Activated naive CD4-positive, alpha-beta T cell (primary cell): ENCODE results near the gene NPPB.

Experiments
- DNase-seq, 4 experiments: peaks; one replicate each; lab custom pipeline; 2025; lab: John Stamatoyannopoulos, UW

The NPPB gene

DNA sequence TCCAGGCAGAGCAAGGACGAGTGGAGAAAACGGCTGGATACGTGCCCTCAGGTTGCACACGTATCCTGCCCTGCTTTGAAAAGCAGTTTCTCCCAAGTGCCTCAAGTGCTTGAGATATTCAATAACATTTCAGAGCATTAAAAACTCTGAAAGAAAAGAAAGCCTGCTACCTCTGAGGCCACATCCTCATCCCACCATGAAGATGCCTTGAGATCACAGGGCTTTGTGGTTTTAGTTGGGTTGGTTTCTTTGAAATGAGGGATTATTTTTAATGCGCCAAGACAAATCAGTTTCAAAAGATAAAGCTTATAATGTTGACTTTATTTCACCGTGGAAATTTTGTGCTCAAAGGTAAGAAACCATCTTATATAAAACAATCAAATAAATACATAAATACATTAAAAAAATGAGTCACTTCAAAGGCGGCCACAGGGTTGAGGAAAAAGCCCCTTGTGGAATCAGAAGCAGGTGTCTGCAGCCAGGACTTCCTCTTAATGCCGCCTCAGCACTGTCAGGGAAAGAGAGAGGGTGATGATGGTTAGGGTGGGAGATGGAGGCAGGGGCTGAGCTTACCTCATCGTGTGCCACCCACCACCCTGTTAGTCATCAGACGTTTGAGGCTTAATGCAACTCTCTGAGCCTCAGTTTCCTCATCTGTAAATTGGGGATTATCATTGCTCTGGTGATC, 1.4 kb downstream of the NPPB start:
- no peak for DNase-seq

DNA sequence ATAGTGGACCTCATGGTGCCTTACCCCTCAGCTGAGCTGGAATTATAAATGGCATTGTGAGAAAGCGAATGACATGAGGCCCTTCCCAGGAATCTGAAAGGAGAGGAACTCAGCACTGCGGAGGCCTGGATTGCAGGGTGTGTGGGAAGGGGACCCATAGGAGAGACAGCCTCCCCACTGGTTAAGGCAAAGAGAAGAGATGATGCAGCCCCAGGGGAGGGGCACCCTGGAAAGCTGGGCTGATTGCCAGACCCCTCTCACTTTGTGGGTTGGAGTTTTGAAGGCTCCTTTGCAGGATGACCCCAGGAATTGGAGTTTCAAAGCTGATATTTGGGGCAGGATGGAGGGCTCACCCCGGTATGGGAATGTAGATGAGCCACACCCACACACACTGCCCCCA, 2.0 kb downstream of the NPPB start:
- DNase-seq, result no peak

DNA sequence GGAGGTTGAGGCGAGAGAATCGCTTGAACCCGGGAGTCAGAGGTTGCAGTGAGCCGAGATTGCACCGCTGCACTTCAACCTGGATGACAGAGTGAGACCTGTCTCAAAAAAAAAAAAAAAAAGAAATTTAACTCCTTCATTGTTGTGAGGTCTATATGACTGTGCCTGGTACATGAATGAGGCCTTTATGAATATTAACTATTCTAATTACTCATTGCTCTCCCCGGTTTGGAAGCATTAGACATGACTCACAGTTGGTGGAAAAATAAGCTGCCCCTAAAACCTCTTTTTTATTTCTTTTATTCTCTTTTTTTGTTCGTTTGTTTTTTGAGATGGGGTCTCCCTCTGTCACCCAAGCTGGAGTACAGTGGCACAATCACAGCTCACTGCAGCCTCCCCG, 3.3 kb downstream of the NPPB start:
- DNase-seq, result no peak

DNA sequence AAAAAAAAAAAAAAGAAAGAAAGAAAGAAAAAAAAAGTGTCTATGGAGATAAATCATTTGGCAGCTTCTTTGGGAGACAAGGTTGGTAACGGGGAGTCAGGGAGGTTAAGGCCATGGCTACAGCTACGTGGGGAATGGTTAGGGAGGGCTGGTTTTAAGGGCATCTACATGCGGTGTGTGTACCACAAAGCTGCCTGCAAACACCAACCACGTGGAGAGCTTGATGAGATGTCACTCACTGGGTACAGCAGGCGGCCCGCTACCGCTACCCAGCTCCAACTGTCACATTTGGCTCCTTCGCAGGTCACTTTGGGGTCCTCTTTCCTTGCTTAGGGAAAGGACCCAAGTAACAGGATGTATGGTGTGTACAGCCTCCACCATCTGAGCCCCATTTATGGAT, 4.2 kb downstream of the NPPB start:
- no peak for DNase-seq

DNA sequence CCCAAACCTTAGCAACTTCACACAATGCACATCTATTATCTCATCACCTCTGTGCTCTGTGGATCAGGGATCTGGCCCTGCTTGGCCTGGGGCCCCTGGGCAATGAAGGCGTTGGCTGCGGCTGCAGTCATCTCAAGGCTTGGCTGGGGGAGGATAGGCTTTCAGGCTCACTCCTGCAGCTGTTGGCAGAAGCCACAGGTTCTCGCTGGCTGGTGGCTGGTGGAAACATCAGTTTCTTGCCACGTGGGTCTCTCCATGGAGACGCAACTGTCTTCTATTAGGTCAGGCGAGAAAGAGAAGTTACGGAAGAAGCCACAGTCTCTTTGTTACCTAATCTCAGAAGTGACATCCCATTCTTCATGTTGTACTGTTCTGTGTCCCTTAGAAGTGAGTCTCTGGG, 7.6 kb downstream of the NPPB start:
- DNase-seq, result no peak

DNA sequence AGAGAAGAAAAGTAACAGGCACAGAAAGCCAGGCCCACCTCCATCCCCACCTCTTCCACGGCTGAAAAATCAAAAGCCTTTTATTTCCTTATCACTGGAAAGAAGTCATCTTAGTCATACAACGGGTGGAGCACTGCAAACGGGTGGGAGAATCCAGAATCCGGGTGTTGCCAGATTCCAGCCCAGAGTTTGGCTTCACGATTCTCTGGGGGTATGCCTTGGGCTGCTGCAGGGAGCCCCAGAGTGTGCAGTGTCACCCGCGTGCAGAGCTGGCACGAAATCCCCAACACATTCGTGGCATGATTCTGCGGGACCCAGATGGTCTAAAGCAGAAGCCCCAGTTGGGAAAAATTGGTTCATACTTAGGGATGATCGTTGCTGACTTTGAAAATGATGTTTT, 8.6 kb downstream of the NPPB start:
- no peak for DNase-seq

DNA sequence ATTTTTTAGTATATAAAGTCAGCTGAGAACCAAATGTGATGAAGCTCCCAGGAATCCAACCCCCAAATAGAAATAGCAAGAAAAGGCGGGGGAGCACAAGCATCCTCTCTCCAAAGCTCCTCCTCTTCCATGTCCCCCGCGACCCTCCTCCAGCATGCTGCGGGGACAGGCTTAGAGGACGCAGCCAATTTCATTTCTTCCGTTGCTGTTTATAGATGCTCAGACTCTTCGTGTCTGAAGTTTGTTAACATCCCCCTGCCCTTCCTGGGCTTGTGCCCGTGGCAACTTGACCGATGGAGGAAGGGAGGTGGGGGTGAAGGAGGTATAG, 10.4 kb downstream of the NPPB start:
- DNase-seq, result no peak

DNA sequence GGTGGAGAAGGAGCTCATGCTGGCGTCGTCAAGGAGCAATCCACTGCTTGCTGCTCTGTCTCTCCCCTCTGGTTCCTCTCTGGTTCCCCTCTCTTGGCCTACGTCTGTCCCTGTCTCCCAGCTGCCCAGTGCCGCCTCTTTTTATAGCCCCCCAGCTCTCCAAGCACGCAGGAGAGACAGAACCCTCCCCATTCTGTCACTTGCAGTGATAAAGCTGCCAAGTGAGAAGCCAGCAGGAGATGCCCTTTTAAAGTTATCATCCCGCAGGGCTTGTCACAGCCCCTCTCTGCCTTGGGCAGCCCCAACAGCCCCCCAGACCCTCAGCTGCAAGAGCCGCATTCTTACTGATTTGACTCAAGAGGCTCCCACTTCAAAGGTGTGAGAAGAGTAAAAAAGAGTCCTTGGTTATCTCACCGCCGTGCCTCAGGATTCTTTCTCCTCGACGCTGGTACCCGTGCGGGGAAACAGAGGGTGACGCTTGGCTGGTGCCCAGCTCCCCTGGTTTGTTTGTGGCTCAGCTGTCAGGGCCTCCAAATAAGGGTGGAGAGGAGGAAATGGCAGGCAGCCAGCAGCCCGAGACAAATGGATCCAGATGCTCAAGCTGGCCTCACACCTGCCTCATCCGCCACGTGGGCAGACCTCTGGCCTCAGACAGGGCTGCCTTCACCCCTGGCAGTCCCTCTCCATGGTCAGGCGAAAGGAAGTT, 10.9 kb downstream of the NPPB start, which contains the start of gene NPPA:
TSS of gene NPPA (minus strand) at position 117 of the 706 bp plus-strand sequence. CDS start at position 18, 99 bp downstream.
- DNase-seq, result no peak

DNA sequence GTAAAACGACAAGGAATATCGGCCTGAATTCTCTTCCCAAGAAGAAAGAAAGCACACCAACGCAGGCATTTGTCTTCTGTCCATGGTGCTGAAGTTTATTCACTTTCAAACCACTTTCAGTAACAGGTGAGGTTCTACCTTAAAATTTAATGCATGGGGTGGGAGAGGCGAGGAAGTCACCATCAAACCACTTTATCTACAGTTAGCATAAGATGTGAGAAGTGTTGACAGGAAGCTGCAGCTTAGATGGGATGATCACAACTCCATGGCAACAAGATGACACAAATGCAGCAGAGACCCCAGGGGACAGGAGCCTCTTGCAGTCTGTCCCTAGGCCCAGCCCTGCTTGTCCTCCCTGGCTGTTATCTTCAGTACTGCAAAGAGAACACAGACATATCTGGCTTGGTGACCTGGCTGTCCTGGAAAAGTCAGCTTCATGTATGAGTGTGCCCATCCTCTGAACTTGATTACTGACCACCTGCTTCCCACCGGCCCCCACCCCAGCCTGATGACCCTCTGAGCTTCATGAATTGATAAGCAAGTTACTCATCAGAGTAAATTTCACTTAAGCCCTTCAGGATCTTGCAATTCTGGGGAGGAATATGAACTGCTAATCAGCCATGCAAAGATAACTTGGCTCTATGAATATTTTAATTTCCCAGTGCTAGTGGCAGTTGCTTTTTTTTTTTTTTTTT, 13.0 kb downstream of the NPPB start:
- no peak for DNase-seq

DNA sequence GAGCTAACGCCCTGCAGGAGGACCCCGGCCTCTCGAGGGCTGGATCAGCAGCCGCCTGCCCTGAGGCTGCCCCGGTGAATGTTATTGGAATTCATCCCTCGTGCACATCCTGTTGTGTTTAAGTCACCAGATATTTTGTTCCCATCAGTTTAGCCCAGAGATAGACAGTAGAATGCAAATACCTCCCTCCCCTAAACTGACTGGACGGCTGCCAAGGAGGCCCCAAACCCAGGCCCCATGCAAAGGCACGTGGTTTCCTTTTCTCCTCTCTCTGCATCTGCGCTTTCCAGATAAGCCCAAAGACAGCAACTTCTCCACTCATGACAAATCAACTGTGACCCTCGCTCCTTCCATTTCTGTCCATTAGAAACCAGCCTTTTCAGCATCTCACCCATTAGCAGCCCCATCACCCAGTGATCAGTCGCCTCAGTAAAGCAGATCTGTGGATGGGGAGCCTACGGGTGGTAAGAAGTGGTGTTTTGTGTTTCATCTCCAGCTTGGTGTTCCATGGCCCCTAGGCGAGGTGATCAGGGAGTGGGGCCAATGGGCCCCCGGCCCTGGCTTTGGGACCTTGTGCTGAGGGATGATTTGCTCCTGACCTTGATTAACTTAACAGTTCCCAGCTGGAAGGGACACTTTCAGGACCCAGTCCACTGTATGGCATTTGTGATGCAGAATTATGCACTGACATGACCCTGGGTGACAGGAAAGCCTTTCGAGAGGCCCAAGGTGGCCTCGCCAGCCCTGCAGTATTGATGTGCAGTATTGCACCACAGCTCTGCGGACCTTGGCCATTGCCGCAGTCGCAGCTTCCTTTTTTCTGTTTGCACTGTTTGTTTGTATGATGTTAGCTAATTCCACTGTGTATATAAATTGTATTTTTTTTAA, 16.3 kb downstream of the NPPB start:
- DNase-seq, result no peak

DNA sequence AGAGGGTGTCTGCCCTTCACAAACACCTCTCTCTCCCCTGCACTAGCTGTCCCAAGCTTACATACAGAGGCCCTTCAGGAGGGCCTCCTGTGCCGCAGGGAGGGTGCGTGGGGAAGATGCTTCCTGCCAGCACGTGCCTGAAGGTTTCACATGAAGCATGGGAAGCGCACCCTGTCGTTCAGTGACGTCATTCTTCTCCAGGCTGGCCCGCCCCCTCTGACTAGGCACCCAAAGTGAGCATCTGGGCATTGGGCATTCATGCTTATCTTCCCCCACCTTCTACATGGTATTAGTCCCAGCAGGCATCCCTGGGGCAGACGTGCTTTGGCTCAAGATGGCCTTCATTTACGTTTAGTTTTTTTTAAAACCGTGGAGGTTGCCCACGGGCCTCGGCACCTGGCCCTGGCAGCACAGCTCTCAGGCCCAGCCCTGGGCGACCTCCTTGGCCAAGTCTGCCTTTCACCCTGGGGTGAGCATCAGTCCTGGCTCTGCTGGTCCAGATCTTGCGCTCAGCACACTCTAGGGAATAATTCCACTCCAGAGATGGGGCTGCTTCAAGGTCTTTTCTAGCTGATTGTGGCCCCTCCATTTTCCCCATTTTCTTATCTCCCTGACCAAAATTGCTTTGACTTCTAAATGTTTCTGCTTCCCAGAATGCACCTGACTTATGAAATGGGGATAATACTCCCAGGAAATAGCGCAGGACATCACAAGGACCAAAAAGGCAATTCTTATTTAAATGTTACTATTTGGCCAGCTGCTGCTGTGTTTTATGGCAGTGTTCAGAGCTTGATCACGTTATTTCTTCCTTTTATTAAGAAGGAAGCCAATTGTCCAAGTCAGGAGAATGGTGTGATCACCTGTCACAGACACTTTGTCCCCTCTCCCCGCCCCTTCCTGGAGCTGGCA, 17.2 kb downstream of the NPPB start:
- no peak for DNase-seq

DNA sequence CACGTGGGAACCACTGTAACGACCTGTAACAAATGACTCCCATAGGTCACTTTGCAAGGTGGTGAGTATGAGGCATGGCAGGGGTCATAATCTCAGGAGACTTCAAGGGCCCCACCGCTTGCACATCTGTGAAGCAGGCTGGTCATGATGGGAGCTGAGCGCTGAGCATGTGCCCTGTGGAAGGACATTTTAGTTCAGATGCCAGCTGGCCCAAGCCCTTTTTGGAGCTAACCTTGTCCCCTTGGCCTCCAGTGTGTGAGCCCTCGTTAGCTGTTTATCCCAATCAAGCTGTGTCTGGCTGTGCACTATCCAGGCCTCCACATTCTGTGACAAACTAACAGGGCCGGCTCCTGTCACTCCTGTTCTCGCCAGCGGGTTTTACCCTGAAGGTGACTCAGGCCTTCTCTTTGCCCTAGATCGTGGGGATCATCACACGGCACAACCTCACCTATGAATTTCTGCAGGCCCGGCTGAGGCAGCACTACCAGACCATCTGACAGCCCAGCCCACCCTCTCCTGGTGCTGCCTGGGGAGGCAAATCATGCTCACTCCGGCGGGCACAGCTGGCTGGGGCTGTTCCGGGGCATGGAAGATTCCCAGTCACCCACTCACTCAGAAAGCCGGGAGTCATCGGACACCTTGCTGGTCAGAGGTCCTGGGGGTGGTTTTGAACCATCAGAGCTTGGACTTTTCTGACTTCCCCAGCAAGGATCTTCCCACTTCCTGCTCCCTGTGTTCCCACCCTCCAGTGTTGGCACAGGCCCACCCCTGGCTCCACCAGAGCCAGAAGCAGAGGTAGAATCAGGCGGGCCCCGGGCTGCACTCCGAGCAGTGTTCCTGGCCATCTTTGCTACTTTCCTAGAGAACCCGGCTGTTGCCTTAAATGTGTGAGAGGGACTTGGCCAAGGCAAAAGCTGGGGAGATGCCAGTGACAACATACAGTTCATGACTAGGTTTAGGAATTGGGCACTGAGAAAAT, 18.7 kb downstream of the NPPB start:
- no peak for DNase-seq

DNA sequence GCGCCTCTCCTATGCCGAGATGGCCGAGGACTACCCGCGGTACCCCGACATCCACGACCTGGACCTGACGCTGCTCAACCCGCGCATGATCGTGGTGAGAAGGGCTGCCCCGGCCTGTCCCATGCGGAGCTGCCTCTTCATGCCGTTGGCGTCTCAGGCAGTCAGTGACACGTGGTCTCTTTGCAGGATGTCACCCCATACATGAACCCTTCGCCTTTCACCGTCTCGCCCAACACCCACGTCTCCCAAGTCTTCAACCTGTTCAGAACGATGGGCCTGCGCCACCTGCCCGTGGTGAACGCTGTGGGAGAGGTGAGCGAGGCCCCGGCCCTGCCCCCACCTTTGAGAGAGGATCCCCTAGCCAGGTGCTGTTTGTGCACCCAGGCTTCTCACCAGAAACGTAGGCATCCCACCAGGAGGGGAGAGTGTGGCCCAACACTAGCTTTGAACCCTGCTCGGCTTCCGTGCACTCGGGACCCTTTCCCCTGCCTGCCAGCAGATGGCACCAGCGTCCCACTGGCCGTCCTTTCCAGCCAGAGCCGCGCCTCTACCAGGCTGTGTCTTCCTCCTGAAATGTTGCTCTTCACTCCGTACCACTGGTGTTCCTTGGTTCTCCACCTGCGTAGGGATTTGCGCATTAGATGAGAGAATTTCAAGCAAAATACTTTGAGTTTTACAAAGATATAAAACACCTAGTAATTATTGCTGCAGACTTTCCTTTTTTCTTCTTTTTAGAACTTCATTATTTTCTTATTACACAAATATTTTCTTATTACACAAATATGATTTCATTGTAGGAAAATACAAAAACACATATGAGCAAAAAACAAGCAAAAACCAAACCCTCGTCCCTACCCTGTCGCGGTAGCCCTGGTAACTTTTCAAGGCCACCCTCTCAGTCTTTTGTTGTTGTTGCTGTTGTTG, 20.1 kb downstream of the NPPB start:
- DNase-seq, result peak; percentile 36 to 71 (median 46)

DNA sequence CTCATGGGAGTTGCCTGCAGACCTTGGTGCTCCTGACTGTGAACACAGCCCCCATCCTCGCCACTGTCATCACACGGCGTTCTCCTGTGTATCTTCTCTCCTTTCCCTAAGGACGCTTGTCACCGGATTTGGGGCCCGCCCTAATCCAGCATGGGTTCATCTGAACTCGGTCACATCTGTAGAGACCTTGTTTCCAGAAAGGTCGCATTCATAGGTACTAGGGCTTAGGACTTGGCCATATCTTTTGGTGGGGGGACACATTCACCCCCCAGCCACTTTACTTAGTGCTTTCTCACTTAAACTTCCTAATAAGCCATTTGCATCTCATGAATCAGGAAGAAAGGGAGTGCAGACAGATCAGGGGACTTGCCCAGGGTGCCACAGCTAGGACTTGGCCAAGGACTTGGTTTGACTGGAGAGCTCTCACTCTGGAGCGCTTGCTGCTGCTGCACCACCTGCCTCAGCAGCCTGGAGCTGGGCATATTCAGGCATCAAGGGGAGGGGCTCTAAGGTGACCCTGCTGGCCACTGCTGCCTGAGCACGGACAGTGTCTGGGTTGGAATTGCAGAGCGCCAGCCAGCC, 20.9 kb downstream of the NPPB start:
- no peak for DNase-seq

DNA sequence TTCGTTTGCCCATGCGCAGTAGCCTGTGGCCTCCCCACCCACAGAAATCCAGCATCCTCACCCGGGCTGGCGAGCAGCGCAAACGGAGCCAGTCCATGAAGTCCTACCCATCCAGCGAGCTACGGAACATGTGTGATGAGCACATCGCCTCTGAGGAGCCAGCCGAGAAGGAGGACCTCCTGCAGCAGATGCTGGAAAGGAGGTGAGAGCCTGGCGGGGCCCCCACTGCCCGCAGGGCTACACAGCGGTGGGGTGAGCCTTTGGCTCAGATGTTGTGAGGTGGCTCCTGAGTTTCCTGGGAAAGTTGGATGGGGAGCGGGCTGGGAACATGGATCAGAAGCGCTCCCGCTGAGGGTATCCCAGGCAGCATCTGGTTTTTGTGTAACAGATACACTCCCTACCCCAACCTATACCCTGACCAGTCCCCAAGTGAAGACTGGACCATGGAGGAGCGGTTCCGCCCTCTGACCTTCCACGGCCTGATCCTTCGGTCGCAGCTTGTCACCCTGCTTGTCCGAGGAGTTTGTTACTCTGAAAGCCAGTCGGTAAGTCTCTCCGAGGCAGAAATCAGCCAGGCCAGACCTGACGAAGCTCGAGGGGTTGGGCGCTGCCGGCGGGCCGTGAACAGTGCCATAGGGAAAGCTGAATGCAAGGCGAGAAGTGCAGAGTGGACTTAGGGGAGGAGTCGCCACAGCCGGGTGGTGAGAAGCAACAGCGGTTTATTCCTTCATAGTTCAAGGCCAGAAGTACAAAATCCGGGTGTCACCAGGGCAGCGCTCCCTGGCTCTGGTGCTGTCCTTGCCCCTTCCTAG, 21.6 kb downstream of the NPPB start:
- DNase-seq, result no peak

DNA sequence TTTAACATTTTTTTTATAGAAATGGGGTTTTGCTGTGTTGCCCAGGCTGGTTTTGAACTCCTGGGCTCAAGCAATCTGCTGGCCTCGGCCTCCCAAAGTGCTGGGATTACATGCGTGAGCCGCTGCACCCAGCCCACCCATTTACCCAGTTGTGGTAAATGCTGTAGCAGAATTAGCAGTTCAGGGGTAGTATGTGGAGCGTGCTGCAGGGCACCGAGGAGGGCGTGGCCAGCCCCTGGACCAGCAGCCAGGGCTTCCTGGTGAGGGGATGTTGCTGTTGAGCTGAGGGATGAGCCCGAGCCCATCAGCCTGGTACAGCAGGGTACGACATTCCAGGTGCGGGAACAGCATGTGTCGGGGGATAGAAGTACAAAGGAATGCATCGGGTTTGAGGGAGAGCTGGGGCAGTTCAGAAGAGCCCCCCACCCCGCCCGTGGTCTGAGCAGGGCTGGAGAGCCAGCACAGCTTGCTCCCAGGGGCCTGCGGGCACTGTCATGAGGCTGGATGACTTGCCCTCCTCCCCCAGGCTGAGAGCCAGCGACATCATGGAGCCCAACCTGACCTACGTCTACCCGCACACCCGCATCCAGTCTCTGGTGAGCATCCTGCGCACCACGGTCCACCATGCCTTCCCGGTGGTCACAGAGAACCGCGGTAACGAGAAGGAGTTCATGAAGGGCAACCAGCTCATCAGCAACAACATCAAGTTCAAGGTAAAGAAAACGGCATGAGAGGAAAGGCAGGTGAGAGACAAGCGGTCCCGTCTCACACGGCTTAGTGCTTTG, 23.1 kb downstream of the NPPB start:
- no peak for DNase-seq

DNA sequence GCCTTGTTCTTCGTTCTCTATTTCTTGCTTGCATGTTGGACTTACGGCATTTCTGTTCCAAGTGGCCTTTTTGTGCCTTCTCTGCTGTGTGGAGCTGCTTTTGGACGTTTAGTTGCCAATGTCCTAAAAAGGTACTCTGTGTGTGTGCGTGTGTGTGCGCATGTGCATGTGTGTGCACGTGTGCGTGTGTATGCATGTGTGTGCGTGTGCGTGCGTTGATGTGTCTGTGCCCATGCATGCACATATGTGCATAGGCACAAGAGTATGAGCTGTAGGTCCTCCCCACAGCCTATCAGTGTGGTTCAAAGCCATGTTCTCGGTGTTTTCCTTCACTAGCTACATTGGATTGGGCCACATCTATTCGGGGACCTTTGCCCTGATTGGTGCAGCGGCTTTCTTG, 24.8 kb downstream of the NPPB start:
- no peak for DNase-seq
